Measurements from ENCODE around the gene ELAC2. TPM values are rescaled to one million over a fixed set of nuclear protein-coding genes. Genes with fewer than 3 reads are reported as not detected.

ELAC2 gene
- total and polyA plus RNA-seq, 2 of the 4 experiments (the other 2 are of a cell fraction), result 75.2 to 80.7 TPM

- Histone ChIP-seq H3K9me1 (ENCODE audit: insufficient read depth, low read length) (no peaks in the 10 kb centered on the region), H3K23ac (ENCODE audit: low read depth, low read length) (no peak overlapping the region), H3K14ac (replicated peaks; ENCODE audit: low read depth, low read length) (no peak overlapping the region), H4K20me1 (ENCODE audit: insufficient read depth, low read length) (no peaks in the 10 kb centered on the region), H2AFZ (replicated peaks; ENCODE audit: low read length, poor library complexity) (no peak overlapping the region), H4K91ac (ENCODE audit: insufficient read depth, low read depth, low read length) (no peak overlapping the region), H3K4me1 (ENCODE audit: control insufficient read depth, insufficient read depth, low read length) (no peaks in the 10 kb centered on the region), H2BK5ac (ENCODE audit: low read depth, low read length, poor library complexity, severe bottlenecking) (no peak overlapping the region), H2AK5ac (ENCODE audit: low read depth, low read length) (no peak overlapping the region), H3K27me3 (ENCODE audit: control insufficient read depth, insufficient read depth, low read length) (no peaks in the 10 kb centered on the region), H2BK20ac (ENCODE audit: low read depth, low read length) (no peak overlapping the region), H2BK120ac (ENCODE audit: low read depth, low read length) (no peak overlapping the region), H3K4ac (ENCODE audit: low read depth, low read length) (no peak overlapping the region), H3K9me3 (ENCODE audit: control insufficient read depth, insufficient read depth, low read length) (no peaks in the 10 kb centered on the region), H4K5ac (ENCODE audit: low read depth, low read length) (no peak overlapping the region), H3K79me1 (ENCODE audit: low read depth in 1 of 2, low read length in 2 of 2) (peaks cover 20 to 21% of the 10 kb centered on the region in 2 experiments), H3K9ac (ENCODE audit: low read depth, low read length) (no peak overlapping the region), H3K27ac (ENCODE audit: insufficient read depth, low read length) (no peak overlapping the region), H4K8ac (ENCODE audit: low read depth in 2 of 2, low read length in 2 of 2) (no peak overlapping the region), H2BK15ac (ENCODE audit: low read depth, low read length) (no peak overlapping the region), H3K36me3 (ENCODE audit: control insufficient read depth, insufficient read depth, low read length) (peaks cover 35% of the 10 kb centered on the region), H3K18ac (ENCODE audit: low read depth, low read length) (no peak overlapping the region), H3K56ac (ENCODE audit: extremely low read depth, insufficient read depth, low read length) (no peak overlapping the region), H3K4me3 (ENCODE audit: insufficient read depth, low read depth, low read length) (no peak overlapping the region), H3K4me2 (ENCODE audit: low read depth, low read length) (no peak overlapping the region), H2AK9ac (replicated peaks; ENCODE audit: low read depth, low read length, poor library complexity) (no peak overlapping the region)
- BruUV-seq (replicated peaks), result no TSS peak
- intact Hi-C loops (cut with micrococcal nuclease) (no loop called here), in situ Hi-C loops (cut with MboI; ENCODE audit: low sequenced_read_pairs) (loop anchor here (25.0 kb wide), 1 partner anchor 502 kb away; no protein-coding TSS in a partner anchor), dilution Hi-C loops (cut with HindIII; ENCODE audit: low sequenced_read_pairs, unreplicated experiment) (no loop called here)
- DNase-seq, result no peak
- WGBS, 2 experiments (ENCODE audit: extremely low coverage in 2 of 2, insufficient read length in 1 of 2), result 100% methylated on average over 3 of the region's 7 CpGs; no CpG with 5 or more reads in 1 of the 2 experiments
- CTCF ChIA-PET, result no interaction called here
- ATAC-seq (ENCODE audit: low read depth), result no peak
- no peak for TF ChIP-seq NFE2L2 (IDR thresholded peaks at IDR 0.05; ENCODE audit: low read depth, low read length)
- no peak for TF ChIP-seq ELK1 (IDR thresholded peaks at IDR 0.05; ENCODE audit: borderline replicate concordance, low read depth, low read length)
- no peak for TF ChIP-seq POLR2A (IDR thresholded peaks at IDR 0.05; ENCODE audit: low read depth, low read length)
- no peak for TF ChIP-seq MXI1 (IDR thresholded peaks at IDR 0.05; ENCODE audit: borderline replicate concordance, low read depth, low read length)
- no peak for TF ChIP-seq CTCF (conservative IDR thresholded peaks at IDR 0.05; ENCODE audit: low read depth, low read length)
- TF ChIP-seq CEBPB (IDR thresholded peaks at IDR 0.05; ENCODE audit: low read depth, low read length), result no peak
- no peak for TF ChIP-seq RFX5 (IDR thresholded peaks at IDR 0.05; ENCODE audit: low read depth, low read length)
- no peak for TF ChIP-seq BHLHE40 (IDR thresholded peaks at IDR 0.05; ENCODE audit: low read depth, low read length)
- TF ChIP-seq CHD1 (IDR thresholded peaks at IDR 0.05; ENCODE audit: low read depth, low read length), result no peak
- TF ChIP-seq RAD21 (IDR thresholded peaks at IDR 0.05; ENCODE audit: low read length), result no peak
- no peak for TF ChIP-seq RCOR1 (IDR thresholded peaks at IDR 0.05; ENCODE audit: insufficient replicate concordance, low read length)
- no peak for TF ChIP-seq FOS (IDR thresholded peaks at IDR 0.05; ENCODE audit: low read depth, low read length)
- TF ChIP-seq MAFK (IDR thresholded peaks at IDR 0.05; ENCODE audit: low read depth, low read length), result no peak
- TF ChIP-seq SMC3 (IDR thresholded peaks at IDR 0.05; ENCODE audit: low read depth, low read length), result no peak
- TF ChIP-seq USF2 (IDR thresholded peaks at IDR 0.05; ENCODE audit: low read depth, low read length), result no peak
- no peak for TF ChIP-seq MAZ (IDR thresholded peaks at IDR 0.05; ENCODE audit: borderline replicate concordance, low read depth, low read length)
- POLR2A ChIA-PET (ENCODE audit: unreplicated experiment), result no interaction called here
Measured at GRCh38 chr17:13014801-13015200, 3.0 kb downstream of the ELAC2 start.
